Smooth muscle cell (in vitro differentiated cells): ENCODE measurements around the gene PPP3R2. TPM values are rescaled to one million over a fixed set of nuclear protein-coding genes. Genes with fewer than 3 reads are reported as not detected.

ENCODE experiments used
- DNase-seq: peaks from one replicate; lab custom pipeline; 2025; ENCODE audit not compliant: unreplicated experiment; lab: John Stamatoyannopoulos, UW
- H2AFZ ChIP-seq: fragments of 200-600 bp; sonication (generic); 2 replicates; pipeline ENCODE4 v1.6.0; 2016; ENCODE audit warnings: antibody characterized with exemption, low read depth, mild to moderate bottlenecking
- H3F3A ChIP-seq: fragments of 200-600 bp; sonication (generic); 2 replicates; pipeline ENCODE4 v1.6.0; 2017; ENCODE audit warnings: antibody characterized with exemption, low read depth
- H3K27ac ChIP-seq: fragments of 200-600 bp; sonication (generic); 2 replicates; pipeline ENCODE4 v1.5.1; 2016; ENCODE audit warnings: low read depth, mild to moderate bottlenecking
- H3K27me3 ChIP-seq: fragments of 200-600 bp; sonication (generic); 2 replicates; pipeline ENCODE4 v1.6.1; 2016; ENCODE audit warnings: low read depth, mild to moderate bottlenecking
- H3K36me3 ChIP-seq: fragments of 200-600 bp; sonication (generic); 2 replicates; pipeline ENCODE4 v1.5.1; 2016; ENCODE audit warnings: low read depth
- H3K4me1 ChIP-seq: fragments of 200-600 bp; sonication (generic); 2 replicates; pipeline ENCODE4 v1.5.1; 2016; ENCODE audit warnings: low read depth
- H3K4me2 ChIP-seq: fragments of 200-600 bp; sonication (generic); 2 replicates; pipeline ENCODE4 v1.6.0; 2016; ENCODE audit warnings: mild to moderate bottlenecking
- H3K4me3 ChIP-seq: fragments of 200-600 bp; sonication (generic); 2 replicates; pipeline ENCODE4 v1.5.1; 2016; ENCODE audit warnings: mild to moderate bottlenecking
- H3K79me2 ChIP-seq: fragments of 200-600 bp; sonication (generic); 2 replicates; pipeline ENCODE4 v1.6.0; 2016; ENCODE audit warnings: low read depth, mild to moderate bottlenecking
- H3K9ac ChIP-seq: fragments of 200-600 bp; sonication (generic); 2 replicates; pipeline ENCODE4 v1.6.0; 2016; ENCODE audit warnings: low read depth
- H3K9me3 ChIP-seq: fragments of 200-600 bp; sonication (generic); replicated peaks from 2 replicates; pipeline ENCODE4 v1.5.1; 2016; ENCODE audit warnings: low read depth
- H4K20me1 ChIP-seq: fragments of 200-600 bp; sonication (generic); 2 replicates; pipeline ENCODE4 v1.6.0; 2016; ENCODE audit warnings: low read depth
- WGBS: methylation state at CpG from one replicate; pipeline ENCODE4 v1.1.7; 2016; ENCODE audit warnings: low lambda C conversion rate; 5-methylcytosine and 5-hydroxymethylcytosine counted together
- polyA plus RNA-seq: library from polyadenylated mRNA; unstranded; fragments of >200 nt; fragmentation: Nextera tagmentation; extraction: Ambion mirVana; gene quantifications from 2 replicates; pipeline ENCODE4 v1.2.1, GENCODE V29; 2016
- total RNA-seq: library from RNA; depleted of rRNA; stranded (reverse); fragments of >200 nt; gene quantifications from 2 replicates; pipeline ENCODE4 v1.2.3, GENCODE V29; 2014
- TF ChIP-seq, protein P1 (sequence below): fragments of 200-600 bp; sonication (generic); IDR thresholded peaks from 2 replicates; pipeline ENCODE4 v1.5.1; 2017; ENCODE audit warnings: borderline replicate concordance, mild to moderate bottlenecking, antibody characterized with exemption; ENCODE audit not compliant: insufficient read depth, poor library complexity, severe bottlenecking

PPP3R2 gene
- total and polyA plus RNA-seq, 2 experiments from 2014 or later: not detected

DNA sequence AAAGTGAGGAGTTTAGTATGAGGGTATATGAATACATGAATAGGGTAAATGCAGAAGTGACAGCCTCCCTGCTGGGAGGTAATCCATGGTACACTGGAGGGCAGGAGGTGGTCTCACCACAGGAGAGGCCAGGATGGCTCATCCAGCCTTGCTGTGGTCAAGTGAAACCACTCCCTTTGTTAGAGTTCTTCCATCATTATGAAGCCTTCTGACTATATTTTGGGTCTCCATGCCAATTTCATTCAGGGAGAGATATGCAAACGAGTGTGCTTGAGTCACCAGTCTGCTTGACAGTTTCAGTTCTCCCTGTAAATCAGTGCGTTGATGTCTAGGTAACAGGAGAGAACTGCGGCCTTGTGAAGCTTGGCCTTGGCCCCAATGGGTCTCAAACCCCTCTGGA, 16.4 kb downstream of the PPP3R2 start:
- TF ChIP-seq, protein P1, sequence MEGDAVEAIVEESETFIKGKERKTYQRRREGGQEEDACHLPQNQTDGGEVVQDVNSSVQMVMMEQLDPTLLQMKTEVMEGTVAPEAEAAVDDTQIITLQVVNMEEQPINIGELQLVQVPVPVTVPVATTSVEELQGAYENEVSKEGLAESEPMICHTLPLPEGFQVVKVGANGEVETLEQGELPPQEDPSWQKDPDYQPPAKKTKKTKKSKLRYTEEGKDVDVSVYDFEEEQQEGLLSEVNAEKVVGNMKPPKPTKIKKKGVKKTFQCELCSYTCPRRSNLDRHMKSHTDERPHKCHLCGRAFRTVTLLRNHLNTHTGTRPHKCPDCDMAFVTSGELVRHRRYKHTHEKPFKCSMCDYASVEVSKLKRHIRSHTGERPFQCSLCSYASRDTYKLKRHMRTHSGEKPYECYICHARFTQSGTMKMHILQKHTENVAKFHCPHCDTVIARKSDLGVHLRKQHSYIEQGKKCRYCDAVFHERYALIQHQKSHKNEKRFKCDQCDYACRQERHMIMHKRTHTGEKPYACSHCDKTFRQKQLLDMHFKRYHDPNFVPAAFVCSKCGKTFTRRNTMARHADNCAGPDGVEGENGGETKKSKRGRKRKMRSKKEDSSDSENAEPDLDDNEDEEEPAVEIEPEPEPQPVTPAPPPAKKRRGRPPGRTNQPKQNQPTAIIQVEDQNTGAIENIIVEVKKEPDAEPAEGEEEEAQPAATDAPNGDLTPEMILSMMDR: no peak
- WGBS: 83% methylated on average over 3 of the region's 3 CpGs
- H3K9ac ChIP-seq: no peak overlapping the region
- no peaks in the 10 kb centered on the region for H3K36me3 ChIP-seq
- H2AFZ ChIP-seq: no peak overlapping the region
- no peaks in the 10 kb centered on the region for H3K27me3 ChIP-seq
- no peak overlapping the region for H3K27ac ChIP-seq
- no peaks in the 10 kb centered on the region for H3K9me3 ChIP-seq
- H4K20me1 ChIP-seq: no peaks in the 10 kb centered on the region
- no peak for DNase-seq
- no peak overlapping the region for H3K4me2 ChIP-seq
- H3K79me2 ChIP-seq: no peaks in the 10 kb centered on the region
- no peaks in the 10 kb centered on the region for H3F3A ChIP-seq
- no peak overlapping the region for H3K4me3 ChIP-seq
- H3K4me1 ChIP-seq: no peaks in the 10 kb centered on the region

DNA sequence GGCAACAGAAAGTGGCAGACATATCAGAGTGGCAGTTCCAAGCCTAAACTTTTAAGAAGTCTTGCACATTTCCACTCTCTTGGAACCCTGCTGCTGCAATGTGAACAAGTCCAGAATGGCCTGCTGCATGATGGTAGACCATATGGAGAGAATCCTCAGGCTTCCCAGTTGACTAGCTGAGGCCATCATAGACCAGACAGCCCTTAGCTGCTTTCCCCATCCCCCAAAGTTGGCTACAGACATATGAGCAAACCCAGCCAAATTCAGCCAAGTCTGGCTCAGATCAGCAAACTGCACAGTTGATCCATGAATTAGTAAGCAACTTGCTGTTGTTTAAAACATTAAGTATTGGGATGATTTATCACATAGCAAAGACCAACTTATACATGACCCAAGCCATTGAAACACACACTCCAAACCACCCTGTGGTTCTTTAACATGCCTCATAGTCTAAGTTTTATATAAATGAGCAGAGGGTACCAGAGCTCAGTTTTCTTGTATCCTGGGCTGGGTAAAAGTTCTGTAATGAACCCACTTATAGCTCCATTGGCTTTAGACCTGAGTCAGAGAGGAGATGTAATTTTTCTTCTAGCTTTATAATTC, 19.9 kb downstream of the PPP3R2 start:
- no peak overlapping the region for H3K4me2 ChIP-seq
- DNase-seq: no peak

DNA sequence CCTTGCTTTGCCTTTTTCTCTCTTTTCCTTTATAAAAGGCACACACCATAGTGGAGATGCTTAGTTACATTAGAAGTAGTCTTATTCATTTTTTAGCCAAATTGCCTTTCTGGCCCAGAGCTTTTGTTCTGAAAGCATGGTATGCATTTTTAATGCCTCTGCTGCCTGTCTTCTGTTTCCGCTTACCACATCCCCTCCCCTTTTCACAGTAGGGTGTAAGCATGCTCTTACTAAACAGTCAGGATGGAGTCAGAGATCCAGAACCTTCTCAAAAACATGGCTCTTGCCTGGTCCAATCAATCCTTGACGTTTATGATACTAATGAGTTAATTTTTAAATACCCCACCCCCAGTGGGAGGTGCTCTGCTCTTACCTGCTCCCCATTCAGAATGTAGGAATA, 22.5 kb downstream of the PPP3R2 start:
- Histone ChIP-seq H3K36me3 (no peaks in the 10 kb centered on the region), H3K4me1 (no peaks in the 10 kb centered on the region), H3F3A (no peaks in the 10 kb centered on the region), H2AFZ (no peak overlapping the region), H4K20me1 (no peaks in the 10 kb centered on the region), H3K27me3 (no peaks in the 10 kb centered on the region), H3K27ac (no peak overlapping the region), H3K9ac (no peak overlapping the region), H3K9me3 (no peaks in the 10 kb centered on the region), H3K4me2 (no peak overlapping the region), H3K79me2 (no peaks in the 10 kb centered on the region), H3K4me3 (no peak overlapping the region)
- no peak for DNase-seq
- WGBS: 86% methylated on average over 2 of the region's 2 CpGs
- TF ChIP-seq, protein P1: no peak

More for the DNA sequence above, 19.9 kb downstream of the PPP3R2 start:
- no peak overlapping the region for H3K9ac ChIP-seq
- no peaks in the 10 kb centered on the region for H3K9me3 ChIP-seq
- no peak overlapping the region for H3K4me3 ChIP-seq
- H3K27ac ChIP-seq: no peak overlapping the region
- no peaks in the 10 kb centered on the region for H3K79me2 ChIP-seq
- H3K4me1 ChIP-seq: no peaks in the 10 kb centered on the region
- no peaks in the 10 kb centered on the region for H3K36me3 ChIP-seq
- H3F3A ChIP-seq: no peaks in the 10 kb centered on the region
- no peaks in the 10 kb centered on the region for H4K20me1 ChIP-seq
- no peaks in the 10 kb centered on the region for H3K27me3 ChIP-seq
- no peak overlapping the region for H2AFZ ChIP-seq
- TF ChIP-seq, protein P1: no peak

DNA sequence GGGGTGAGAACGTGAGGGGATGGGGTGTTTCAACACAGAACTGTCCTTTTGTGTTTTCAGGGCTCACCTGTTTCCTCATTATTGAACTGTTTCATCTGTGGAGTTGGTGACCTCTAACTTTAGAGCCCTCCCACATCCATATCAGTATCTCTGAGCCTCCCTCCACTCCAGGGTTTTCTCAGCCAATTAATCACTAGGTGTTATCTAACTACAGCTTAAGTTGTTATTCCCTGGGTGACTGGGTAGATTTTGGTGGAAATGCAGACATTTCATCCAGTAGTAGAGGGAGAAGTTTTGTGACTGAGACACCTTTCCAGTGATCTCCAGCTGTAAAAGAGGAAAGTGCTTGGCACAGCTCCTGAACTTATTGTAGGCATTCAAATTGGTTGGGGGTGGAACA, 23.7 kb downstream of the PPP3R2 start:
- Histone ChIP-seq H3K79me2 (no peaks in the 10 kb centered on the region), H3K9me3 (no peaks in the 10 kb centered on the region), H3K27ac (no peak overlapping the region), H2AFZ (no peak overlapping the region), H3K27me3 (no peaks in the 10 kb centered on the region), H3F3A (no peaks in the 10 kb centered on the region), H3K4me1 (no peaks in the 10 kb centered on the region), H4K20me1 (no peaks in the 10 kb centered on the region), H3K9ac (no peak overlapping the region), H3K4me2 (no peak overlapping the region), H3K36me3 (peaks cover under 1% of the 10 kb centered on the region), H3K4me3 (no peak overlapping the region)
- WGBS: 92% methylated on average over 1 of the region's 1 CpG
- DNase-seq: no peak
- TF ChIP-seq, protein P1: no peak
